Spleen (tissue), 7 donors: ENCODE measurements around the gene TMEM232.

Experiments
- CTCF ChIP-seq, 11 experiments: fragments of 200-600 bp in 7 of 11; fragments of 450-650 bp in 4 of 11; sonication (generic) in 4 of 11; IDR thresholded peaks in 8 of 11; conservative IDR thresholded peaks in 3 of 11; 1 replicate in 7 of 11; 2 replicates in 4 of 11; pipeline versions ENCODE4 v1.4.0 to v1.8.0; 2016 to 2021; ENCODE audit warnings: antibody characterized with exemption in 11 of 11, inconsistent platforms in 4 of 11, mild to moderate bottlenecking in 1 of 11
- POLR2A ChIP-seq, 3 donors: fragments of 450-650 bp; IDR thresholded peaks; one replicate each; pipeline ENCODE4 v1.5.1; 2017; ENCODE audit warnings: antibody characterized with exemption in 3 of 3, mild to moderate bottlenecking in 1 of 3
- POLR2AphosphoS5 ChIP-seq, 3 donors: sonication (generic); formaldehyde crosslinking; IDR thresholded peaks; one replicate each; pipeline ENCODE4 v1.5.1; 2017; ENCODE audit warnings: antibody characterized with exemption in 3 of 3
- donor health status: DM: no; HTN: no; CAD: no; lungs with moderate emphysema.
- donor health status: DM: no; HTN: no; CAD: no.
- donor health status: DM: no; HTN: no; CAD: no.

GRCh38 chr5:110738812-110739651 lies 12.6 kb upstream of the TMEM232 start, which contains the start of gene SLC25A46:
- no peak for TF ChIP-seq CTCF (IDR thresholded peaks at IDR 0.05 in 8 of 11, conservative IDR thresholded peaks at IDR 0.05 in 3 of 11)
- peak in 2 of 3 donors; percentile 73 to 76 for TF ChIP-seq POLR2A (IDR thresholded peaks at IDR 0.05)
- TF ChIP-seq POLR2AphosphoS5 (IDR thresholded peaks at IDR 0.05), result peak; percentile 93 to 96 (median 95)
